ENCODE measurements around the gene SOS2.
"Not testable (repeated sequence)": the region's sequence is repeated elsewhere in the genome, so short reads cannot be mapped to it uniquely, and the experiment has no call there.

The SOS2 gene

GRCh38 chr14:50086321-50086711 lies 145.1 kb downstream of the SOS2 start:
- no peak for DNase-seq (ENCODE audit: low read depth in 3 of 3, low spot score in 1 of 3)

DNA sequence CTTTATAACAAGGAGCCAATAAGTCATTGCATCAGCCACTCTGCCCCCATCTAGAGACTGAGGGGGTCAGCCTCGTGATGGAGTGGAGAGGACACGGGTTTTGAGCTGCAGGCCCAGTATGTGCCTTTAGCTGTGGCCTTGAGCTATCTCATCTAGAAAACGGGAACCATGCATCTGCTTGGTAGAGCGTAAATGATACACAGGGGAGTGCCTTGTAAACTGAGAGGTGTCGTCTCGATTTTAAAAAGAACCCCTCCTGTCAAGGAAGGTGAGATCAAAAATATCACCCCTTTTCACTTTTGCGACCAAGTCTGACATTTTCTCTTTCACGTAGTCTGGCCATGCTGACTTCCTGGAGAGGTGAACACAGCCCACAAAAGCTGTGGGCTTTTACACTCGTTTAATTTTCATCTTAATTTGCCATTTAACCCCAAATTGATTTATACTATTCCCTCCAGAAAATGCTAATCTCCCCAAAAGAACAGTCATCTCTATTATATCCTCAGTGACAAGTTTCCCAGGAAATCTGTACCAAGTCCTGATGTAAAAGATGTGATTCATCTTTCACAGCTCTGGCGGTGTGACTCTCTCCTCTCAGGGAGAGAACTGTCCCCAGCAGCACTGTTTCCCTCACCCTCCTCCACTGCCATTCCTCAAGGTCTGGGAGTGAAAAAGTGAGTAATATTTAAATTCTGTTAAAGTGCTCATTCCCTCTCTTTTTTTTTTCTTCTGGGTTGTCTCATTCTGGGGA lies 145.6 kb downstream of the SOS2 start:
- no peak for DNase-seq (ENCODE audit: low read depth in 3 of 3, low spot score in 1 of 3)

GRCh38 chr14:50084666-50085065 lies 146.7 kb downstream of the SOS2 start:
- DNase-seq (ENCODE audit: low read depth in 3 of 3, low spot score in 1 of 3): no peak

GRCh38 chr14:50083467-50084337 lies 147.7 kb downstream of the SOS2 start:
- peak in 2 of 3 donors; percentile 22 to 42 for DNase-seq (ENCODE audit: low read depth in 3 of 3, low spot score in 1 of 3)

DNA sequence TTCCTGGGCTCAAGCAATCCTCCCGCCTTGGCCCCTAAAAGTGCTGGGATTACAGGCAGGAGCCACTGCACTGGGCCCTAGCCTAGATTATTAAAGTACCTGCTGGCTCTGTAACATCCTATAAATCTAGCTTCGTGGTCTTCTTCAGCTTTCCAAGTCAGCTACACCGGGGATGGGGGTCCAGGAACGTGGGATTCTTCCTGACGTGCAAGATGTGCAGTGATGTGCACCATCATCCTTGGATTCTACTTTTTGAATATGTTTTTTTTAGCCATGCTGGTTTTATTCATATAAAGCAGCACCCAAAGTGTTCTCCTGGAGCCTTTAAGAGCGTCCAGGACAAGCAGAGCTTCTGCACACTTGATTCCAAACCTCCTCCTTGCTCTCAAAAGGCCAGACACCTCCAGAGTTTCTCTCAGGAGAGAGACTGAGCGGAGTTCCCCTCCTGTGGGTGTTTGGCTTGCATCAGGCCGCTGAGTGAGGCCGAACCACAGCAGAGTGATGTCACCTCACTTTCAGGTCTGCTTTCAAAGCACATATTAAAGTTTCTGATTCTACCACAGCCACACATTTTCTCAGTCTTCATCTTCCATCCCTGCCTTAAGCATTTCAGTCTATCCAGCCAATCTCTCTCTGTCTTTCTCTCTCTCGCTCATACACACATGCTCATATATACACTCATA lies 148.5 kb downstream of the SOS2 start:
- DNase-seq (ENCODE audit: low read depth in 3 of 3, low spot score in 1 of 3): peak; percentile 59 to 73 (median 67)

DNA sequence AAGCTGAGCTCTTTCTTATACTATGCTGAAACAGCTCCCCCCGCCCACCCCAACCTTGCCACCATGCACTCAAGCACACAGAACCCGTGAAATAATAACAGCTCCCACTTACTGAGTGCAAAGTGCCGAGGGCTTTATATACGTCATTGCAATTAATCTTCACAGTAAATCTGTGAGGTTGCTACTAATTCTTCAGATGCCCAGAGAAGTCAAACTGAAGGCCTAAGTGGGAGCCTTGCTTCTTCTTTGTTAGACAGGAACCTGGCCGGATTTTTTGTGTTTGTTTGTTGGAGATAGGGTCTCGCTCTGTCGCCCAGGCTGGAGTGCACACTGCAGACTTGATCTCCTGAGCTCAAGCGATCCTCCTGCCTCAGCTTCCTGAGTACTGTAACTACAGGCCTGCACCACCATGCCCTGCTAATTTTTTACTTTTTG lies 149.1 kb downstream of the SOS2 start:
- DNase-seq (ENCODE audit: low read depth in 3 of 3, low spot score in 1 of 3): peak in 1 of 3 donors; percentile 40

- not testable (repeated sequence) for DNase-seq (ENCODE audit: low read depth in 3 of 3, low spot score in 1 of 3)
Observed at GRCh38 chr14:50079103-50079502, 152.3 kb downstream of the SOS2 start.

- DNase-seq (ENCODE audit: low read depth in 3 of 3, low spot score in 1 of 3): not testable (repeated sequence)
Observed at GRCh38 chr14:50073663-50074062, 157.7 kb downstream of the SOS2 start.

GRCh38 chr14:50072395-50072794 lies 159.0 kb downstream of the SOS2 start:
- DNase-seq (ENCODE audit: low read depth in 3 of 3, low spot score in 1 of 3): no peak

DNA sequence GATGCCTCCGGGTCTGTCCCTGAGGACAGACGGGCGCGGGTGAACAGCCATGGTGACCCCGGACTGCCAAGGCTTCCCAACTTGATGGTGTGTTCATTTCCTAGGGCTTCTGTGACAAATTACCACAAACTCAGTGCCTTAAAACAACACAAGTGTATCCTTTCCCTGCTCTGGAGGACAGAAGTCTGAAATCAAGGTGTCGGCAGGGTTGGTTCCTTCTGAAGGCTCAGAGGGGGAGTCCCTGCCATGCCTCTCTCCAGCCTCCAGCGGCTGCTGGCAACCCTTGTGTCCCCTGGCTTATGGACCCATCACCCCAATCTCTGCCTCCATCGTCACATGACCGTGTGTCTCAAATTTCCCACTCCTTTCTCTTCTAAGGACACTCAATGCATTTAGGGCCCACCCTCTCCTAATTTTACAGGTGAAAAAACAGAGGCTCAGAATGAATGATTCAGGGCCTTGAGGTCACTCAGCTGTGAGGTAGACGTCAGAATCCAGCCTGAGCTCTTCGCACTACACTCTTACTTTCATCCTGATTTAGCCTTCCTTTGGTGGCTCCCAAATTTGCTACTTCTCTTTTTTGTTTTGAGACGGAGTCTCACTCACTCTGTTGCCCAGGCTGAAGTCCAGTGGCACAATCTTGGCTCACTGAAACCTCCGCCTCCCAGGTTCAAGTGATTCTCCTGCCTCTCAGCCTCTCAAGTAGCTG lies 160.4 kb downstream of the SOS2 start:
- DNase-seq (ENCODE audit: low read depth in 3 of 3, low spot score in 1 of 3): no peak

DNA sequence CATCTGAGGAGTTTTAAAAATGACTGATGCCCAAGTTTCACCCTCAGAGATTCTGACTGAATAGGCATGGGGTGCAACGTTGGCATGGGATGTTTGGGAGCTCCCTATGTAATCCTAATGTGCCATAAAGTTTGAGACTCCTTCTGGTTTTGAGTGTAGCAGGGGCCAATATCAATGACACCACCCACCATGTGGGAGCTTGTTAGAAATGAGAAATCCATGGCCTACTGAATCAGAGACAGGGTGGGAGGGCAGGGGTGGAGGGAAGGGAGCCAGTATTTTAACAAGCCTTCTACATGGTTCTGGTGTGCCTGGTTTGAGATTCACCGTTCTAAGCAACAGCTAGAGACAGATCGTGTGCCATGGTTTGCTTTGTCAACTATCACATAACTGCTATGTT lies 161.1 kb downstream of the SOS2 start:
- no peak for DNase-seq (ENCODE audit: low read depth in 3 of 3, low spot score in 1 of 3)

GRCh38 chr14:50069325-50069724 lies 162.1 kb downstream of the SOS2 start:
- DNase-seq (ENCODE audit: low read depth in 3 of 3, low spot score in 1 of 3): no peak

DNA sequence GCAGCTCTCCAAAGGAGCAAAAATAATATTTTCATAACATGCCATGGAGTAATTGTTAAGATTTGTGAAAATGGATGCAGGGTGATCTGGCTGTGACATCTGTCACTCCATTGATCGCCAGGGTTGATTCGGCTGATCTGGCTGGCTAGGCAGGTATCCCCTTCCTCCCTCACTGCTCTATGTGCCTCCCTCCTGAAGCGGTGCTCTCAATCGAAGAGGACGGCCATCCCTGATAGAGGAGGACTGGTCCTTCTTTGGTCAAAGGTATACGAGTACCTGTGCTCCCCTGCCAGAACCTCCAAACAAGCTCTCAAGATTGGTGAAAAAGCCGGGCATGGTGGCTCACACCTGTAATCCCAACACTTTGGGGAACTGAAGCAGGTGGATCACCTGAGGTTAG lies 162.9 kb downstream of the SOS2 start:
- no peak for DNase-seq (ENCODE audit: low read depth in 3 of 3, low spot score in 1 of 3)

GRCh38 chr14:50067723-50068495 lies 163.5 kb downstream of the SOS2 start:
- DNase-seq (ENCODE audit: low read depth in 3 of 3, low spot score in 1 of 3): no peak

Data from stimulated activated CD4-positive, alpha-beta T cell treated with anti-CD3 and anti-CD28 coated beads, TNF-alpha, amount 100 ng/mL, for 1 hour (primary cell).